B cell (primary cell): ENCODE results near the gene EIF3A.

Experiments used
- CTCF ChIP-seq: fragments of 200-600 bp; IDR thresholded peaks from one replicate; pipeline ENCODE4 v1.8.0; 2022; ENCODE audit warnings: antibody characterized with exemption, mild to moderate bottlenecking
- EZH2 ChIP-seq: IDR thresholded peaks from 2 replicates; pipeline ENCODE4 v1.6.1; 2012; ENCODE audit warnings: borderline replicate concordance, low read depth, mild to moderate bottlenecking, moderate library complexity, low read length; ENCODE audit not compliant: insufficient read depth, poor library complexity, severe bottlenecking

- TF ChIP-seq CTCF: no peak
- TF ChIP-seq EZH2: no peak
These were observed 25.1 kb downstream of the EIF3A start for GRCh38 chr10:119055472-119055871.
